ENCODE measurements around the gene NT5DC1. TPM values are rescaled to one million over a fixed set of nuclear protein-coding genes. Genes with fewer than 3 reads are reported as not detected.

The NT5DC1 gene
- total RNA-seq, 1 donor from 2014 or later, result 3.7 TPM

- DNase-seq, result no peak
Measured at GRCh38 chr6:116144605-116145004, 44.0 kb downstream of the NT5DC1 start.

GRCh38 chr6:116145803-116146675 is 45.4 kb downstream of the NT5DC1 start:
- no peak for DNase-seq

- DNase-seq, result no peak
Measured at GRCh38 chr6:116152620-116153019, 52.0 kb downstream of the NT5DC1 start.

DNA sequence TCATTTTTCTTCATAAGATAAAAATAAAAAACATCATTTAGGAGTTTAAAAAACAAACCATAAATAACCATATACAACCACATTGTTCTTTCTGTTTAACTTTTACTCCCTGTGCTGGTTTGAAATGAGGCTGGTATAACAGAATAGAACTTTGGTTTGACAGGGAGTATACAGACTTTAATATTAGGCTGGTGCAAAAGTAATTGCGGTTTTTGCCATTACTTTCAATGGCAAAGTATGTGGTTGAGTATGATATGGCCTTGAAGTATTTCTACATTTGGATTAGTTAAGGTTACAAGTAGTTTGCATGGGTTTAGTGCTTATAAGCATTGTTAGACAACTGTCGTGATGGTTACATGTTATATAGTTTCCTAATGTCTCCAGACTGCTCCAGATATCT is 54.2 kb downstream of the NT5DC1 start:
- no peak for DNase-seq

- no peak for DNase-seq
Measured at GRCh38 chr6:116156405-116157326, 56.0 kb downstream of the NT5DC1 start.

DNA sequence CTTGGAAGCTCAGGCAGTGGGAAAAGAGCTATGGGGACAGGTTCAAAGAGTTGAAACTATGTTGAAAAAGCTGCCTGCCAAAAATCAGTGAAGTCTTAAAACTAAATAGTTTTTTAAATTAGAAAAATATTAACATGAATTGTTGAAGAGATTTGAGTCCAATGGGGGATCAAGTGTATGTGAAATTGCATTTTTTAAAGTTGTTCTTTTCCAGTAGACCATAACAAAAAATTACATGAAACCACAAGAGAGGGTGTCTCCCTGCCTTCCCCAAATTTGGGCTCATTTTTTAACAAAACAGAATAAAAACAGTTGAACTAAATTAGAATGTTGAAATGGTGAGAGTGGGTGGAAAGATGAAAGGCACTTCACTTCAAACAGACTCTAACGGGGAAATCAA is 56.7 kb downstream of the NT5DC1 start:
- DNase-seq, result no peak

- no peak for DNase-seq
Measured at GRCh38 chr6:116158641-116159040, 58.0 kb downstream of the NT5DC1 start.

- DNase-seq, result no peak
Measured at GRCh38 chr6:116159782-116160524, 59.3 kb downstream of the NT5DC1 start.

GRCh38 chr6:116165596-116165995 is 64.9 kb downstream of the NT5DC1 start:
- no peak for DNase-seq

GRCh38 chr6:116166369-116166768 is 65.7 kb downstream of the NT5DC1 start:
- DNase-seq, result no peak

DNA sequence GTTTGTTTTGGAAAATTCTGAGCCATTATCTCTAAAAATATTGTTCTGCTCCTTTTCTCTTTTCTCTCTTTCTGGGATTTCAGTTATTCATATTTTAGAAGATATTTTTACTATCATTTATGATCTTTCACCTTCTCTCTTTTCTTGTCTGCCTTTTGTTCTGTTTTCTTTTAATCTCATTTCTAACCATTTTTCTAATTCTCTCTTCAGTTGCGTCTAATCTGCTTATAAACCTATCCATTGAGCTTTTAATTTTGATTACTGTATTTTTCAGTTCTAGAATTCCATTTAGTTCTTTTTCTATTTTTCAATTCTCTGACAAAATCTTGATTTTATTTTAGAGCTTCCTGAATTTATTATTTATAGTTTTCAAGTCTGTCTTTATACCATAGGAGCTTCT is 67.5 kb downstream of the NT5DC1 start:
- no peak for DNase-seq

DNA sequence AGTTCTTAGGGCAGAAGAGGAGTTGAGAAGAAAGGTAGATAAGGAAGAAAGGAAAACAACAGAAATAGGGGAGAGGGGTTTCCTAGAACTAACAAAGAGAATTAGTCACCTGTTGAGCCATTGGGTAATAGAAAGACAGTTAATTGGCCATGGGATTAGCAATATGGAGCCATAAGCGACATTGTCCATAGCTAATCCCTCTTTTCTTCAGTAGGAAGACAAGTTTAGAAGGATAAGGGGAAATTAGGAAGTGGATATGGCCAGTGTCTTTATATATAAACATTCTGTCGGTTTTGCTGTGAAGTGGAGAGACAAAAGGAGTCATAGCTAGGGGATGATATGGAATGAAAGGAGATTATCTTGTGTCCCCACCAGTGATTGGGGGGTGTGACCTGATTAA is 69.2 kb downstream of the NT5DC1 start:
- DNase-seq, result no peak

- no peak for DNase-seq
Measured at GRCh38 chr6:116170358-116171057, 69.9 kb downstream of the NT5DC1 start.

- no peak for DNase-seq
Measured at GRCh38 chr6:116173928-116174327, 73.3 kb downstream of the NT5DC1 start.

DNA sequence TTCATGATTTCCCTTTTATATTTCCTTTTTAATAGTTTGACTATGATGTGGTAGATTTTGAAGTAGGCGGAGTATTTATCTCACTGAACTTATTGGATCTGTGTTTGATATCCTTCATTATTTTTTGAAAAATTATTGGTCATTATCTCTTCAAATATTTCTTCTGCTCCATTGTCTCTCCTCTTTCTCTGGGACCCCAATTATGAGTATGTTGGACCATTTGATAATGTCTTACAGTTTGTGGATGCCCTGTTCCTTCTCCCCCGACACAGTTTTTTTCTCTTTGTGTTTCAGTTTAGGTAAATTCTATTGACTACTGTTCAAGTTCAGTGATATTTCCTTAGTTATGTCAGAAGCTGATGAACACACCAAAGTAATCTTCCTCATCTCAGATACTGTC is 74.7 kb downstream of the NT5DC1 start:
- DNase-seq, result no peak

GRCh38 chr6:116176596-116176995 is 75.9 kb downstream of the NT5DC1 start:
- no peak for DNase-seq

DNA sequence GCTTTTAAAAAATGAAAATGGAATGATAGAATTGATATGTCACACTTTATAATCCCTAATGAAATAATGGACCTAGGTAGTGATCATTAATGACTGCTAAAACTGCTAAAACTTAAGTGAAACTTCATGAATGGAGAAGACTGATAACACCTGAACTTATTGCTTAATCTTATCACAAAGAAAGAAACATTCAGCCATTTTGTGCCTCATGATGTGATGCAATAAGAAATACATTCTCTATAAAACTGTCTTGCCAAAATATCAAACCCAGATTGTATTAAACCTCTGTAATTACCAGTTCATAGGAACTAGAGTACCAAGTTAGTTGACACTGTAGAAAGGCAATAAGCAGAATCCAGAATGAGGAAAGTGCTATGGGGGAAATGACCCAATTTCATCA is 79.7 kb downstream of the NT5DC1 start:
- DNase-seq, result no peak

DNA sequence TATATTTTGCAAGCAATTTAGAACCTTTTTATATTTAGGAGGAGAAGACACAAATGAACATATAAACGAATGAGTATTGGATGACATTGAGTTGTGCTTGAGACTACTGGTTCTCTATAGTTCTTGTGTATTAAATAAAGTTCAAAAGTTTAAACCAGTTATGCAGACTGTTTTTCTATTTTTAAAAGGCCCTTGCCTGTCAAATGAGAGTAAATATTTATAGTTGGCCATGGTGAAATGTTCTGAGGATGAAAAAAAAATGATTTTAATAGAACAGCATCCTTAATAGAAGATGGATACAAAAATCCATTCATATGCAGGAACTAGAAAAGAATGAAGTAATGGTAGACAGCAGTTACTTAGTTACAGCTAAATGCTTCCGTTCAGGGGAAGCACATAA is 88.8 kb downstream of the NT5DC1 start:
- no peak for DNase-seq

DNA sequence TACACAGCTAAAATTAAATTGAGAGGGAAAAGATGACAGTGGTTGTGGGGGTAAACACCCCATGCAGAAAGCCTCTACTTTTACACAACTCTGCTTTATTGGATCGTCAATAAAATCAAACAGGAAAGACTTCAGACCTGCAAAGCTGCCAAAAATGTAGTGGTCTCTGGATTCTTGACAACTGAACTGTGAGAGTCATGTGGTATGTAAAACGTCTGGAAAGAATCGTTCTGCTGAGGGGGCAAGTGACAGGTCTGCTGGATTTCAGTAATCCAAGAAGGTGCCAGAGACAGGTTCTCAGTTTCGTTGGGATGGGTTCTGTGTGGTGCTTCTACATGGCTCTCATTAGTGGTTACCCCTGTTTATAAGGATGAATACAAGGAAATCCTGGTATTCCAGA is 89.9 kb downstream of the NT5DC1 start:
- no peak for DNase-seq

GRCh38 chr6:116191881-116192280 is 91.2 kb downstream of the NT5DC1 start:
- no peak for DNase-seq

DNA sequence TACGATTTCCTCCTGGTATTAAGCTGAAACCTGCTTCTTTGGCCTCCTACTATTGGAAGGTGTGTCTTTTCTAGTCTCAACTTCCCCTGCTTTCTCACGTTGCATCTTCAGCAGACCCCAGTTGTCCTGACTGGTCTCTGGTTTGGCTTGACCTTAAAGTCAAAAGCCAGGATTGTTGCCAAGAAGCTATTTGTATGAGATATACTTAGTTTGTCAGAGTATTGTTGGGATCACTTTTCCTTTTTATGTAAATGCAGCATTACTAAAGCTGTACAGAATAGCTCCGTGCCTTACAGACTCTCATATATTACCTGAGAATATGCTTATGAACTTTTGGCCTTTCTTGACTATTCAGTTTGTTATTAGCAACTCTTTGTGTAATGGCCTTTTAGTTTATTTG is 92.1 kb downstream of the NT5DC1 start:
- DNase-seq, result no peak

DNA sequence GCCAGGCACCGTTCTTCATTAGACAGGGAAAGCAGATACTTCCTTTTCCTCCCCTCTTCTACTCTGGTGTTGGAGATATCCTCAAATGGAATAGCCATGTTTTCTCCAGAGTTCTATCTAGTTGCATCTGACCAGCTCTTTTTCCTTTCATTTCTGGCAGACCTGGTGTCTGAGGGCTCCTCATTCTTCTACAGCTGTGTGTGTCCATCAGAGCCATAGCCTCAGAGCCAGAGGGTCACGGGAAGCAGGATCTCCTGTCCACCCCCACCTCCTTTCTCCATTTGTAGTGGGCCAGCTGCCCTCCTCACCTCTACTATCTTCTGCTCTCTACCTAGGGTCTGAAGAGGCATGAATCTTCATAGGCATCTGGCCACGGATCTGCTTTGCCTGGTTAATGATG is 96.2 kb downstream of the NT5DC1 start:
- DNase-seq, result no peak
